GM13976 (cell line): ENCODE data around the gene SCT.

Experiments
- DNase-seq: peaks from one replicate; pipeline ENCODE4 v3.0.0; 2012; ENCODE audit warnings: low spot score
- CTCF ChIP-seq: IDR thresholded peaks from 2 replicates; pipeline ENCODE4 v1.5.1; 2012; ENCODE audit warnings: borderline replicate concordance, mild to moderate bottlenecking; ENCODE audit not compliant: insufficient read depth; ENCODE audit errors: extremely low read depth, missing control alignments, control extremely low read depth
- in situ Hi-C: fragments of 300-500 bp; cut with MboI; formaldehyde crosslinking; loops from one replicate; pipeline ENCODE4 v1.12.0; 2022; ENCODE audit warnings: low sequenced_read_pairs, mixed read lengths, inconsistent platforms; ENCODE audit not compliant: unreplicated experiment

Gene SCT

GRCh38 chr11:608791-609251 lies 18.2 kb downstream of the SCT start:
- no peak for DNase-seq
- in situ Hi-C loops = no loop called here
- no peak for TF ChIP-seq CTCF

- in situ Hi-C loops = no loop called here
- no peak for DNase-seq
- TF ChIP-seq CTCF = no peak
These were observed 18.9 kb downstream of the SCT start for GRCh38 chr11:607971-608659.

- in situ Hi-C loops = no loop called here
- no peak for TF ChIP-seq CTCF
- DNase-seq = no peak
These were observed 19.8 kb downstream of the SCT start for GRCh38 chr11:607020-607780.

GRCh38 chr11:606245-606644 lies 20.7 kb downstream of the SCT start:
- TF ChIP-seq CTCF = no peak
- in situ Hi-C loops = no loop called here
- no peak for DNase-seq

- in situ Hi-C loops = no loop called here
- no peak for DNase-seq
These were observed 21.5 kb downstream of the SCT start for GRCh38 chr11:605286-606129.

More at GRCh38 chr11:605286-606129, 21.5 kb downstream of the SCT start:
- no peak for TF ChIP-seq CTCF
